HG02884 (cell line): ENCODE data around the gene NUDT1.

Source experiments
- ATAC-seq: cut with Tn5 transposase; IDR thresholded peaks from one replicate; pipeline ENCODE4 v1.9.1; 2021; ENCODE audit warnings: mild to moderate bottlenecking, moderate library complexity; ENCODE audit not compliant: unreplicated experiment

The NUDT1 gene

GRCh38 chr7:2247141-2247995 is 5.3 kb downstream of the NUDT1 start:
- no peak for ATAC-seq

GRCh38 chr7:2248984-2249694 is 7.1 kb downstream of the NUDT1 start:
- ATAC-seq, result no peak

GRCh38 chr7:2249744-2250323 is 7.8 kb downstream of the NUDT1 start:
- no peak for ATAC-seq

- ATAC-seq, result no peak
Measured at GRCh38 chr7:2251381-2251780, 9.4 kb downstream of the NUDT1 start.

GRCh38 chr7:2251841-2252771 is 10.1 kb downstream of the NUDT1 start:
- no peak for ATAC-seq

- no peak for ATAC-seq
Measured at GRCh38 chr7:2253021-2253420, 11.0 kb downstream of the NUDT1 start.

GRCh38 chr7:2253525-2254244 is 11.7 kb downstream of the NUDT1 start:
- no peak for ATAC-seq

GRCh38 chr7:2254429-2255144 is 12.6 kb downstream of the NUDT1 start:
- ATAC-seq, result no peak

GRCh38 chr7:2255145-2256139 is 13.4 kb downstream of the NUDT1 start:
- ATAC-seq, result no peak

- ATAC-seq, result no peak
Measured at GRCh38 chr7:2256306-2257045, 14.4 kb downstream of the NUDT1 start.

- no peak for ATAC-seq
Measured at GRCh38 chr7:2257046-2257551, 15.1 kb downstream of the NUDT1 start.

GRCh38 chr7:2257651-2258050 is 15.6 kb downstream of the NUDT1 start:
- ATAC-seq, result no peak

GRCh38 chr7:2258661-2259365 is 16.8 kb downstream of the NUDT1 start:
- ATAC-seq, result no peak

GRCh38 chr7:2259480-2259879 is 17.5 kb downstream of the NUDT1 start:
- no peak for ATAC-seq

- no peak for ATAC-seq
Measured at GRCh38 chr7:2260820-2261219, 18.8 kb downstream of the NUDT1 start.

GRCh38 chr7:2261611-2262010 is 19.6 kb downstream of the NUDT1 start:
- no peak for ATAC-seq

GRCh38 chr7:2263176-2263575 is 21.1 kb downstream of the NUDT1 start:
- no peak for ATAC-seq
